Measurements from ENCODE around the gene ARHGEF39. TPM values are rescaled to one million over a fixed set of nuclear protein-coding genes. Genes with fewer than 3 reads are reported as not detected.

ARHGEF39 gene
- total RNA-seq, 4 donors from 2014 or later, result 0.52 to 2.2 (median 0.81) TPM

DNA sequence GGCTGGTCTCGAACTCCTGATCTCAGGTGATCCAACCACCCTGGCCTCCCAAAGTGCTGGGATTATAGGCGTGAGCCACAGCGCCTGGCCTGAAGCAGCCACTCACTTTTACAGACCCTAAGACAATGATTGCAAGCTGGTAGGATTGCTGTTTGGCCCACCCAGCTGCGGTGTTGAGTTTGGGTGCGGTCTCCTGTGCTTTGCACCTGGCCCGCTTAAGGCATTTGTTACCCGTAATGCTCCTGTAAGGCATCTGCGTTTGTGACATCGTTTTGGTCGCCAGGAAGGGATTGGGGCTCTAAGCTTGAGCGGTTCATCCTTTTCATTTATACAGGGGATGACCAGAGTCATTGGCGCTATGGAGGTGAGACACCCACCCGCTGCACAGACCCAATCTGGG is 10.2 kb upstream of the ARHGEF39 start:
- H3K36me3 ChIP-seq, result no peaks in the 10 kb centered on the region
- no peaks in the 10 kb centered on the region for H3K9me3 ChIP-seq
- ATAC-seq, result no peak
- H3K4me3 ChIP-seq, result peak overlapping the region; percentile 38 to 52
- WGBS, 2 donors (ENCODE audit: low coverage in 1 of 2), result 50 to 64% methylated on average over 4 to 6 of the region's 13 CpGs
- peak overlapping the region in 1 of 4 donors; percentile 63 for H3K27ac ChIP-seq
- peaks cover 0 to 43% (median 14%) of the 10 kb centered on the region in 3 donors for H3K4me1 ChIP-seq
- H3K27me3 ChIP-seq, result no peaks in the 10 kb centered on the region
- TF ChIP-seq EP300 (IDR thresholded peaks at IDR 0.05) (no peak), POLR2A (IDR thresholded peaks at IDR 0.05) (no peak), POLR2AphosphoS5 (IDR thresholded peaks at IDR 0.05) (no peak)
- TF ChIP-seq, protein P1, sequence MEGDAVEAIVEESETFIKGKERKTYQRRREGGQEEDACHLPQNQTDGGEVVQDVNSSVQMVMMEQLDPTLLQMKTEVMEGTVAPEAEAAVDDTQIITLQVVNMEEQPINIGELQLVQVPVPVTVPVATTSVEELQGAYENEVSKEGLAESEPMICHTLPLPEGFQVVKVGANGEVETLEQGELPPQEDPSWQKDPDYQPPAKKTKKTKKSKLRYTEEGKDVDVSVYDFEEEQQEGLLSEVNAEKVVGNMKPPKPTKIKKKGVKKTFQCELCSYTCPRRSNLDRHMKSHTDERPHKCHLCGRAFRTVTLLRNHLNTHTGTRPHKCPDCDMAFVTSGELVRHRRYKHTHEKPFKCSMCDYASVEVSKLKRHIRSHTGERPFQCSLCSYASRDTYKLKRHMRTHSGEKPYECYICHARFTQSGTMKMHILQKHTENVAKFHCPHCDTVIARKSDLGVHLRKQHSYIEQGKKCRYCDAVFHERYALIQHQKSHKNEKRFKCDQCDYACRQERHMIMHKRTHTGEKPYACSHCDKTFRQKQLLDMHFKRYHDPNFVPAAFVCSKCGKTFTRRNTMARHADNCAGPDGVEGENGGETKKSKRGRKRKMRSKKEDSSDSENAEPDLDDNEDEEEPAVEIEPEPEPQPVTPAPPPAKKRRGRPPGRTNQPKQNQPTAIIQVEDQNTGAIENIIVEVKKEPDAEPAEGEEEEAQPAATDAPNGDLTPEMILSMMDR (IDR thresholded peaks at IDR 0.05), result no peak

DNA sequence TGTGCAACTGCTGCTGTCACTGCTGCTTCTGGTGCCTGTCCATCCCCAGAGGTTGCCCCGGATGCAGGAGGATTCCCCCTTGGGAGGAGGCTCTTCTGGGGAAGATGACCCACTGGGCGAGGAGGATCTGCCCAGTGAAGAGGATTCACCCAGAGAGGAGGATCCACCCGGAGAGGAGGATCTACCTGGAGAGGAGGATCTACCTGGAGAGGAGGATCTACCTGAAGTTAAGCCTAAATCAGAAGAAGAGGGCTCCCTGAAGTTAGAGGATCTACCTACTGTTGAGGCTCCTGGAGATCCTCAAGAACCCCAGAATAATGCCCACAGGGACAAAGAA is 9.0 kb upstream of the ARHGEF39 start:
- Histone ChIP-seq H3K27me3 (no peaks in the 10 kb centered on the region), H3K27ac (peak overlapping the region in 3 of 4 donors; percentile 56 to 68 (median 64)), H3K4me1 (peaks cover 0 to 42% (median 14%) of the 10 kb centered on the region in 3 donors), H3K9me3 (no peaks in the 10 kb centered on the region), H3K4me3 (no peak overlapping the region), H3K36me3 (no peaks in the 10 kb centered on the region)
- no peak for TF ChIP-seq EP300 (IDR thresholded peaks at IDR 0.05)
- TF ChIP-seq POLR2AphosphoS5 (IDR thresholded peaks at IDR 0.05), result no peak
- TF ChIP-seq, protein P1 (IDR thresholded peaks at IDR 0.05), result no peak
- no peak for TF ChIP-seq POLR2A (IDR thresholded peaks at IDR 0.05)
- ATAC-seq, result no peak
- WGBS, 2 donors (ENCODE audit: low coverage in 1 of 2), result no CpG with 5 or more reads among the region's 3 CpGs

DNA sequence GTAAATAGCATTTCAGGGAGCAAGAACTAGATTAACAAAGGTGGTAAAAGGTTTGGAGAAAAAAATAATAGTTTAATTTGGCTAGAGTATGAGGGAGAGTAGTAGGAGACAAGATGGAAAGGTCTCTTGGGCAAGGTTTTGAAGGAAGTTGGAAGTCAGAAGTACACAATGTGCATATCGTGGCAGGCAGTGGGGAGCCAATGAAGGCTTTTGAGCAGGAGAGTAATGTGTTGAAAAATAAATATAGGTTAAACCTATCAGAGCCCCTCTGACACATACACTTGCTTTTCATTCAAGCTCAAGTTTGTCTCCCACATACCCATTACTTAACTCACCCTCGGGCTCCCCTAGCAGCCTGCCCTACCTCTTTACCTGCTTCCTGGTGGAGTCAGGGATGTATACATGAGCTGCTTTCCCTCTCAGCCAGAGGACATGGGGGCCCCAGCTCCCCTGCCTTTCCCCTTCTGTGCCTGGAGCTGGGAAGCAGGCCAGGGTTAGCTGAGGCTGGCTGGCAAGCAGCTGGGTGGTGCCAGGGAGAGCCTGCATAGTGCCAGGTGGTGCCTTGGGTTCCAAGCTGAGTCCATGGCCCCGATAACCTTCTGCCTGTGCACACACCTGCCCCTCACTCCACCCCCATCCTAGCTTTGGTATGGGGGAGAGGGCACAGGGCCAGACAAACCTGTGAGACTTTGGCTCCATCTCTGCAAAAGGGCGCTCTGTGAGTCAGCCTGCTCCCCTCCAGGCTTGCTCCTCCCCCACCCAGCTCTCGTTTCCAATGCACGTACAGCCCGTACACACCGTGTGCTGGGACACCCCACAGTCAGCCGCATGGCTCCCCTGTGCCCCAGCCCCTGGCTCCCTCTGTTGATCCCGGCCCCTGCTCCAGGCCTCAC is 8.4 kb upstream of the ARHGEF39 start, which contains the start of gene CA9:
CA9 (plus strand) TSS at position 797 of the 893 bp plus-strand sequence; CDS start at position 829, 32 bp downstream.
- Histone ChIP-seq H3K27ac (peak within 1 kb of the TSS in 3 of 4 donors; percentile 56 to 68 (median 64)), H3K9me3 (no peaks in the 10 kb centered on the region), H3K4me1 (peaks cover 0 to 42% (median 14%) of the 10 kb centered on the region in 3 donors), H3K36me3 (no peaks in the 10 kb centered on the region), H3K27me3 (no peaks in the 10 kb centered on the region), H3K4me3 (no peak within 1 kb of the TSS)
- TF ChIP-seq EP300 (IDR thresholded peaks at IDR 0.05) (no peak), POLR2AphosphoS5 (IDR thresholded peaks at IDR 0.05) (no peak), POLR2A (IDR thresholded peaks at IDR 0.05) (no peak)
- TF ChIP-seq, protein P1 (IDR thresholded peaks at IDR 0.05), result no peak
- WGBS, 2 donors (ENCODE audit: low coverage in 1 of 2), result 45 to 52% methylated on average over 4 to 6 of the region's 10 CpGs
- ATAC-seq, result no peak

DNA sequence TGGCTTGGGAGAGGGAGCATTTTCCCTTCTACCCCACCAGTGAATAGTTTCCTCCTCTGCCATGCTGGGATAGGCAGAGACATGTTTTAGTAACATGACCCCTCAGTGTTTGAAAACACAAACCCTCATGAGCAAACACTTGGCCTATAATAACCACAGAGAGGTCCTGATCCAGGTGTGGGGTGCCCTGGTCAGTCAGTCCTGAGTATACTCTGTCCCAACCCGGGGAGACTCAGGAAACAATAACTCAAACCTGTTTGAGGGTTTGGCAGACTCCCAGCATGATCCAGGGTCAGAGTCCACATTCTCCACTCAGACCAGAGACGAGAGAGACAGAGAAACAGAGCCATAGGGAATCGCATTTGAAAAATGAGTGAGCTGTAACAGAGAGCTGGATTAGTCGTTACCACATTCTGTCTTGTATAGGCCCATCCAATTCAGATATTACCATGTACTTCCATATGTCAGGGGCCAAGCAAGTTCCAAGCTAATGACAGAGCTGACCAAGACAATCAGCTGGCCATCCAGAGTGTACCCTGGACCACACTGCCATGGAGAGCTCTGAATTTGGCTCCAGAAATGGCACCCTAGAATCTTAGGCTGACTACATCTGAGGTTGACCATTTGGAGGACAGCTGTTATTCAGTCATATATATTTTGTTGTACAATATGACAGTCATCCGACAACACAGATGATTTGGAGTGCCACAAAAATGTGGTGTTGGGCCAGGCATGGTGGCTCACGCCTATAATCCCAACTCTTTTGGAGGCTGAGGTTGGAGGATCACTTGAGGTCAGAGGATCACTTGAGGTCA is 4.5 kb upstream of the ARHGEF39 start:
- ATAC-seq, result no peak
- Histone ChIP-seq H3K4me3 (no peak overlapping the region), H3K27me3 (no peaks in the 10 kb centered on the region), H3K27ac (no peak overlapping the region), H3K36me3 (no peaks in the 10 kb centered on the region), H3K4me1 (peaks cover 0 to 38% (median 14%) of the 10 kb centered on the region in 3 donors), H3K9me3 (no peaks in the 10 kb centered on the region)
- WGBS, 2 donors (ENCODE audit: low coverage in 1 of 2), result 56 to 68% methylated on average over 3 to 4 of the region's 6 CpGs
- TF ChIP-seq, protein P1 (IDR thresholded peaks at IDR 0.05), result no peak
- no peak for TF ChIP-seq POLR2A (IDR thresholded peaks at IDR 0.05)
- TF ChIP-seq EP300 (IDR thresholded peaks at IDR 0.05), result no peak
- no peak for TF ChIP-seq POLR2AphosphoS5 (IDR thresholded peaks at IDR 0.05)
